Testis (tissue), 3 donors: ENCODE measurements around the gene TNFRSF8. TPM values are rescaled to one million over a fixed set of nuclear protein-coding genes. Genes with fewer than 3 reads are reported as not detected.

Source experiments
- DNase-seq: peaks from one replicate; pipeline ENCODE4 v3.0.0-alpha.2; 2019
- H3K27ac ChIP-seq, 2 donors: fragments of 200-600 bp; sonication (generic); one replicate each; pipeline ENCODE4 v1.5.1; 2019
- H3K27me3 ChIP-seq: fragments of 200-600 bp; sonication (generic); one replicate; pipeline ENCODE4 v1.5.1; 2019
- H3K36me3 ChIP-seq: fragments of 200-600 bp; sonication (generic); one replicate; pipeline ENCODE4 v1.5.1; 2017; ENCODE audit warnings: low read depth; ENCODE audit errors: missing control alignments
- H3K4me1 ChIP-seq: fragments of 200-600 bp; sonication (generic); one replicate; pipeline ENCODE4 v1.5.1; 2019
- H3K4me3 ChIP-seq, 2 donors: fragments of 200-600 bp; sonication (generic); one replicate each; pipeline ENCODE4 v1.5.1; 2017 to 2019
- H3K9me3 ChIP-seq: fragments of 200-600 bp; sonication (generic); one replicate; pipeline ENCODE4 v1.5.1; 2017
- POLR2A ChIP-seq: fragments of 450-650 bp; IDR thresholded peaks from one replicate; pipeline ENCODE4 v1.6.1; 2017; ENCODE audit warnings: antibody characterized with exemption, mild to moderate bottlenecking, moderate library complexity
- WGBS, 2 donors: methylation state at CpG; one replicate each; pipeline ENCODE4 v1.1.5; 2018; 5-methylcytosine and 5-hydroxymethylcytosine counted together
- intact Hi-C: fragments of 100-400 bp; cut with DNase I; formaldehyde crosslinking; loops from one replicate; pipeline ENCODE4 v1.15.1; 2023; ENCODE audit warnings: low total_unique reads
- microRNA-seq, 2 donors: library from miRNA; unstranded; fragments of <30 nt; microRNA quantifications; one replicate each; pipeline ENCODE4, GENCODE V29; 2016; ENCODE audit warnings: borderline number of aligned reads in 2 of 2, borderline replicate concordance in 1 of 2
- polyA plus RNA-seq: library from polyadenylated mRNA; stranded (reverse); fragments of 350-450 nt; fragmentation: Illumina TruSeq; extraction: RNeasy Lipid Tissue Mini Kit (QIAGEN cat#74804); gene quantifications from one replicate; pipeline ENCODE4 v1.2.3, GENCODE V29; 2014; ENCODE audit warnings: low read depth, low replicate concordance; ENCODE audit not compliant: insufficient read depth
- small RNA-seq, 2 donors: library from RNA; depleted of rRNA; stranded (forward); fragments of <200 nt; gene quantifications; one replicate each; pipeline ENCODE3, GENCODE V24; 2016
- total RNA-seq, 2 donors: library from RNA; depleted of rRNA; stranded (reverse); fragments of >200 nt; gene quantifications; one replicate each; pipeline ENCODE4 v1.2.3, GENCODE V29; 2016
- TF ChIP-seq, protein P1 (sequence below), 3 experiments: fragments of 450-650 bp in 2 of 3; fragments of 200-600 bp in 1 of 3; sonication (generic) in 1 of 3; IDR thresholded peaks; one replicate each; pipeline ENCODE4 v1.5.1; 2016 to 2019; ENCODE audit warnings: antibody characterized with exemption in 3 of 3, mild to moderate bottlenecking in 2 of 3, moderate library complexity in 1 of 3

The TNFRSF8 gene
- total and polyA plus RNA-seq, 3 donors from 2014 or later = 5.0 to 6.9 (median 5.4) TPM

DNA sequence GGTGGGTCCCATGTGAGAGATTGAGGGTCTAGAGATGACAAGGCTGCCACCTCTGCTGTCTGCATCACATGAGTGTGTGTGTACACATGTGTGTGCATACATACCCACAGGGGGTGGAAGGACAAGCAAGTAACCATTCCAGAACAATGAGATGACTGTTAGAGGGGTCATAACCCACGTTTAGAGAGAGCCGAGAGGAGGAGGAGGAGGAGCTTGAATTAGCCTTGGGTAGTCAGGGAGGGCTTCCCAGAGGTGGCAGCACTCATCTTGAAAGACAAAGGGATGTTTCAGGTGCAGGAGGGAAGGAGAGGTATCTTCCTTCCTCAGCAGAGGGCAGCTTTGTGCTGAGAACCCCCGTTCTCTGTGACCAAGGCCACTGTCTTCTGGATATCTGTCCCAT is 125.0 kb downstream of the TNFRSF8 start:
- H3K27ac ChIP-seq = no peak overlapping the region
- H3K4me1 ChIP-seq = peaks cover 13% of the 10 kb centered on the region
- 34 to 60% methylated on average over 1 to 3 of the region's 3 CpGs for WGBS, 2 donors
- H3K36me3 ChIP-seq = no peaks in the 10 kb centered on the region
- intact Hi-C loops = no loop called here
- TF ChIP-seq, protein P1, sequence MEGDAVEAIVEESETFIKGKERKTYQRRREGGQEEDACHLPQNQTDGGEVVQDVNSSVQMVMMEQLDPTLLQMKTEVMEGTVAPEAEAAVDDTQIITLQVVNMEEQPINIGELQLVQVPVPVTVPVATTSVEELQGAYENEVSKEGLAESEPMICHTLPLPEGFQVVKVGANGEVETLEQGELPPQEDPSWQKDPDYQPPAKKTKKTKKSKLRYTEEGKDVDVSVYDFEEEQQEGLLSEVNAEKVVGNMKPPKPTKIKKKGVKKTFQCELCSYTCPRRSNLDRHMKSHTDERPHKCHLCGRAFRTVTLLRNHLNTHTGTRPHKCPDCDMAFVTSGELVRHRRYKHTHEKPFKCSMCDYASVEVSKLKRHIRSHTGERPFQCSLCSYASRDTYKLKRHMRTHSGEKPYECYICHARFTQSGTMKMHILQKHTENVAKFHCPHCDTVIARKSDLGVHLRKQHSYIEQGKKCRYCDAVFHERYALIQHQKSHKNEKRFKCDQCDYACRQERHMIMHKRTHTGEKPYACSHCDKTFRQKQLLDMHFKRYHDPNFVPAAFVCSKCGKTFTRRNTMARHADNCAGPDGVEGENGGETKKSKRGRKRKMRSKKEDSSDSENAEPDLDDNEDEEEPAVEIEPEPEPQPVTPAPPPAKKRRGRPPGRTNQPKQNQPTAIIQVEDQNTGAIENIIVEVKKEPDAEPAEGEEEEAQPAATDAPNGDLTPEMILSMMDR (IDR thresholded peaks at IDR 0.05) = no peak
- TF ChIP-seq POLR2A = no peak
- no peaks in the 10 kb centered on the region for H3K27me3 ChIP-seq
- no peak overlapping the region for H3K4me3 ChIP-seq
- no peak for DNase-seq
- no peaks in the 10 kb centered on the region for H3K9me3 ChIP-seq

DNA sequence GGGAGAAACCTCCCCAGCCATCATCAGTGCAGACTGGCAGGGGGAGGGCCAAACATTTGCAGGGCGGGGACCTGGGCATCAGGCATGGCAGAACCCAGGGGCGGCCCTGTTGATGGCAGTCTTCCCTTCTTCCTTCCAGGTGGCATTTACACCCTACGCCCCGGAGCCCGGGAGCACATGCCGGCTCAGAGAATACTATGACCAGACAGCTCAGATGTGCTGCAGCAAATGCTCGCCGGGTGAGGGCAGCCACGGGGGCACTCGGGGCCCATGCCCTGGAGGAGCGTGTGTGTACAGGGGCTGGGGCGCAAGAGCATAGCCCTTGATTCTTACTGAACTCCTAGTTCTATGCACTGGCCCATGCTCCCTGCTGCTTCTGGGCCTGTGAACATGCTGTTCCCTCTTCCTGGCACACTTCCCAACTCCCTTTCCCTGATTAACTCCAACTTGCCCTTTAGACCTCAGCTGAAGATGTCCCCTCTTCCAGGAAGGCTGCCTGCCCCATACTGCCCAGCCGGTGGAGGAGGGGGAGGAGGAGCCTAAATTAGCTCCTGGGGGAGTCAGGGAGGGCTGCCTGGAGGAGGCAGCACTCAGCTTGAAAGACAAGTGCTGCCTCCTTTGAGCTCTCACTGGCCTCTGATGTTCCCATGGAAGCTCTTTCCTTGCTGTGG is 125.7 kb downstream of the TNFRSF8 start:
- intact Hi-C loops = no loop called here
- Histone ChIP-seq H3K27ac (no peak overlapping the region), H3K4me1 (peaks cover 13% of the 10 kb centered on the region), H3K27me3 (no peaks in the 10 kb centered on the region), H3K36me3 (no peaks in the 10 kb centered on the region), H3K9me3 (no peaks in the 10 kb centered on the region), H3K4me3 (no peak overlapping the region)
- no peak for DNase-seq
- 46 to 61% methylated on average over 6 to 13 of the region's 13 CpGs for WGBS, 2 donors
- TF ChIP-seq POLR2A = no peak
- TF ChIP-seq, protein P1 (IDR thresholded peaks at IDR 0.05) = no peak

DNA sequence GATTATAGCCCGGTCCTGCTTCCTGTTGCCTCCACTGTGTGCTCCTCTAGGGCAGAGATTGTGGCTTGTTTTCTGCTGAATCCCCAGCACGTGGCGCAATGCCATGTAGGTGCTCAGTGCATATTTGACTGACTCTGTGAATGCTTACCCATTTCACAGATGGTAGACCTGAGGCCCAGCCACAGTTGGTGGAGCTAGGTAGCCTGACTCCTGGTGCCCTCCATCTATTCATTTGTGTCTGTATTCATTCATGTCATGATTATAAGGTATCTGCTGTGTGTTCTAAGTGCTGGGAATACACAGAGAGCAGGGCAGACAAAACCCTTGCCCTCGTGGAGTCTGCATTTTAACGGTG is 126.2 kb downstream of the TNFRSF8 start:
- no peaks in the 10 kb centered on the region for H3K27me3 ChIP-seq
- no peak overlapping the region for H3K27ac ChIP-seq
- no peak overlapping the region for H3K4me3 ChIP-seq
- peaks cover 7% of the 10 kb centered on the region for H3K4me1 ChIP-seq
- no peak for DNase-seq
- no peaks in the 10 kb centered on the region for H3K36me3 ChIP-seq
- TF ChIP-seq, protein P1 (IDR thresholded peaks at IDR 0.05) = no peak
- no peak for TF ChIP-seq POLR2A
- 76 to 88% methylated on average over 5 of the region's 5 CpGs for WGBS, 2 donors
- no peaks in the 10 kb centered on the region for H3K9me3 ChIP-seq
- intact Hi-C loops = no loop called here

GRCh38 chr1:12191242-12192032 is 128.3 kb downstream of the TNFRSF8 start:
- TF ChIP-seq, protein P1 (IDR thresholded peaks at IDR 0.05) = no peak
- TF ChIP-seq POLR2A = no peak
- no peak for DNase-seq
- 70 to 74% methylated on average over 42 to 58 of the region's 58 CpGs for WGBS, 2 donors
- Histone ChIP-seq H3K9me3 (no peaks in the 10 kb centered on the region), H3K36me3 (no peaks in the 10 kb centered on the region), H3K27me3 (no peaks in the 10 kb centered on the region), H3K4me3 (peak overlapping the region in 1 of 2 donors; percentile 44), H3K27ac (no peak overlapping the region), H3K4me1 (no peaks in the 10 kb centered on the region)
- intact Hi-C loops = no loop called here

Small RNAs within 50 kb of the gene (microRNA-seq; reads per million reads assigned to microRNA genes)
- gene MIR4632 = 0 reads per million in 2 donors
- 0 reads per million in 2 donors for gene MIR6729
- gene MIR7846 = 0.70 to 2.1 reads per million in 2 donors

Small RNAs within 50 kb of the gene (small RNA-seq; reads per million reads assigned to genes)
- gene AL096840.1 = 0 reads per million in 2 donors
- gene MIR4632 = 0 reads per million in 2 donors
- 0 reads per million in 2 donors for gene MIR6729
- gene RF00019 = 0 reads per million in 2 donors
- 0 reads per million in 2 donors for gene RN7SL649P
- gene RNU6-777P = 0 reads per million in 2 donors
- 0 reads per million in 2 donors for gene RPL23AP89

Other genes with a start within 250 kb of the TNFRSF8 start
- not detected for gene NPPA, start 215.5 kb upstream of the TNFRSF8 start, total RNA-seq
- not detected for gene NPPA, start 215.5 kb upstream of the TNFRSF8 start, polyA plus RNA-seq
- under 1 TPM in 1 of 2 donors, not detected in 1; 0.50 TPM for gene NPPB, start 204.4 kb upstream of the TNFRSF8 start, total RNA-seq
- gene NPPB, start 204.4 kb upstream of the TNFRSF8 start, polyA plus RNA-seq = not detected
- 100 to 1,000 TPM; 140 to 144 TPM for gene KIAA2013, start 136.9 kb upstream of the TNFRSF8 start, total RNA-seq
- gene KIAA2013, start 136.9 kb upstream of the TNFRSF8 start, polyA plus RNA-seq = 73.5 TPM
- gene PLOD1, start 128.6 kb upstream of the TNFRSF8 start, total RNA-seq = 10 to 100 TPM; 33.1 to 62.0 TPM
- gene PLOD1, start 128.6 kb upstream of the TNFRSF8 start, polyA plus RNA-seq = 41.3 TPM
- gene MFN2, start 82.9 kb upstream of the TNFRSF8 start, total RNA-seq = 10 to 100 TPM; 77.5 to 95.3 TPM
- gene MFN2, start 82.9 kb upstream of the TNFRSF8 start, polyA plus RNA-seq = 80.0 TPM
- gene MIIP, start 43.8 kb upstream of the TNFRSF8 start, total RNA-seq = 10 to 100 TPM; 69.8 to 83.9 TPM
- gene MIIP, start 43.8 kb upstream of the TNFRSF8 start, polyA plus RNA-seq = 44.5 TPM
- gene TNFRSF1B, start 103.7 kb downstream of the TNFRSF8 start, total RNA-seq = 1 to 10 TPM; 7.7 to 8.0 TPM
- 10.6 TPM for gene TNFRSF1B, start 103.7 kb downstream of the TNFRSF8 start, polyA plus RNA-seq
- gene VPS13D, start 166.7 kb downstream of the TNFRSF8 start, total RNA-seq = 100 to 1,000 TPM in 1 of 2 donors, 10 to 100 TPM in 1; 86.8 to 125 TPM
- gene VPS13D, start 166.7 kb downstream of the TNFRSF8 start, polyA plus RNA-seq = 51.9 TPM